ENCODE data around the gene EPHA4.
A peak's percentile ranks its signal among the peaks of the same experiment; 100 is the strongest.

Gene EPHA4

DNA sequence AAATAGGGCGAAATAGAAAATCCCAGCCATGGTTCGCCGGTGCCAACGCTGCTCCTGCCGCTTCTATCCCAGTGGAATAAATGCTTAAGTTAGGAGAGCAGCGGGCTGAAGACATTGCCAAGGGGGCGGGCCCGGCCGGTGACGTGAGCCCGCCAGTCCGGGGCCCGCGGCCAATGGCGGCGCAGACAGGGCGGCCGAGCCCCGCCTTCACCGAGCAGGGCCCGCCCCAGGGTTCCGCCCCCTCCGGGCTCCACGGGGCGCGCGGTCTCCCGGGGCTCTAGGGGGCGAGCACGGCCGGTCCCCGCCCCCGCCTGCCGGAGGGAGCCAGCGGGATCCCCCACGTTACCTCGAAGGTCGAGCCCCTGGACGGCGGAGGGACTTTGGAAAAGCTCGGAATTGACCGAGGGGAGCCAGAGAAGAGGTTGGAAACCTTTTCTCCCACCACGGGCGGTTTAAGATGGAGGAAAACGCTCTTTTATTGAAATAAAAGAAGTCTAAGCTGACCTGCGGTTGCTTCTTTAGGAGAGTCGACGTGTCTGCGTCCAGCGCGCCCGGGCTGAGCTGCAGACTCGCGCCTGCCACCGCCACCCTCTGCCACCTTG is at the start of gene EPHA4:
TSS of gene EPHA4 (minus strand) at position 86 of the 602 bp plus-strand sequence. CDS start at position 30, 56 bp downstream.
- peak; percentile 92 for DNase-seq

- DNase-seq, result no peak
Observed at GRCh38 chr2:221618007-221618406, 45.9 kb upstream of the EPHA4 start.

GRCh38 chr2:221616561-221616960 is 44.5 kb upstream of the EPHA4 start:
- no peak for DNase-seq

DNA sequence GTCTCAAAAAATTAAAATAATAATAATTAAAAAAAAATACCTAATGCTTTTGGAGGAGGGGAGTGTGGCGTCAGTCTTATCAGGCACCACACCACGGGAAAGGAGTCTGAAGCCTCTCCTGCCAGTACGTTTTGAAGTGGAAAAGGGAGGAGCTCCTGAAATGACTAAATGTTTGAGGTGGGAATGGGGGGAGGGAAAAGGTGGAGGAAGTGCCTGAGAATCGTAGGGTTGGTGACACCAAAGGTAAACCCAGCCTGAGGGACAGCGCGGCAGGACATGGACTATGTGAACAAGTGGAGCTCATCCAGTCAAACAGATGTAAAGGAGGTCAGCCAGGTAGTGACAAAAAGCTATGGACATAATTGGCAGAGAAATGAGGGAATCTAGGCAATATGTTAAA is 42.2 kb upstream of the EPHA4 start:
- no peak for DNase-seq

DNA sequence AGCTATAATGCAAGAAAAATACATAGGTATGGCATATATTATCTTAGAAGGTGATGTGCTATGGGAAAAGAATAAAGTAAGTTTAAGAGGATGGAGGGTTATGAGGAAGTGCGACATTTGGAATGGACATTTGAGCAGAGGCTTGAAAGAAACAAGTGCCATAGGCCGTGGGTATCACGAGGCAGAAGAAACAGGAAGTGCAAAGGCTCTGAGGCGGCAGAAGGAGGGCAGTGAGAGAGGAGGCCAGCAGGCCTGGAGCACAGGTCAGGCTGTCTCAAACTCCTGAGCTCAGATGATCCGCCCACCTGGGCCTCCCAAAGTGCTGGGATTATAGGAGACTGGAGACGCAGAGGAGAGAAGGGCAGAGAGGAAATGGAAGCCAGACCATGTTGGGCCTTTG is 40.7 kb upstream of the EPHA4 start:
- DNase-seq, result no peak

DNA sequence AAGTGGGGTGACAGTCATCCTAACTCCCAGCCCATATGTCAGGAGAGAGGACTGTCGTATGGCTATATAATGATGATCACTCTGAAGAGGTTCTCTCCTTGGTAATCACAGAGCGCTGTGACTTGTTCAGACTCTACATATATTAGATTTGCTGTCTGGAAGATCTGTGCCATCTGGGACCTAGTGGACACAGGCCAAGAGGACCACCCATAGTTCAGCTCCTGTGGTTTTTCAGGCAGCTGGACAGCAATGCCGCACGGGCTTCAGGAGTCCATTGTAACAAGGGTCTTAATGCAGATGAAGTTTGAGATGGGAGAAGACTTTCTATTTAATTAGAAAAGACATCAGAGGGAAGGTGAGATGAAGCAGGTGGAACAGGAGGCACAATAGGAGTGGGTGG is 40.1 kb upstream of the EPHA4 start:
- no peak for DNase-seq

DNA sequence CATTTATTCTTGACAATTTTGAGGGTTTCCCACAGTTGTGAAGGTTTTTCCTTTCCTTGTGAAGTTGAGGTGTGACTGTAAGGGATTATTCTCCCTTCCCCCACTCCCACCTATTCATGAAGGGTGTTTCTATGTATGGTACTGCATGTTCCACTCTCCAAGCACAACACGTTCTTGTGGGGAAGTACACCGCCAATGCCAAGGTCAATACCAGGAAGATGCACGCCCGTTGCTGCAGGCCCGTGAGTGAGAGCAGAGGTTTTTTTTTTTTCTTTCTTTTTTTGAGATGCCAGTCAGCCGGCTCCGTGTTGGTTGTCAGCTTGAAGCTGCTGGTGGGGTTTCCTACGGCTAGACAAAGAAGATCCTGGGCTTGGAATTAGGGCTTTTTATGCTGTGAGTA is 38.6 kb upstream of the EPHA4 start:
- DNase-seq, result no peak

DNA sequence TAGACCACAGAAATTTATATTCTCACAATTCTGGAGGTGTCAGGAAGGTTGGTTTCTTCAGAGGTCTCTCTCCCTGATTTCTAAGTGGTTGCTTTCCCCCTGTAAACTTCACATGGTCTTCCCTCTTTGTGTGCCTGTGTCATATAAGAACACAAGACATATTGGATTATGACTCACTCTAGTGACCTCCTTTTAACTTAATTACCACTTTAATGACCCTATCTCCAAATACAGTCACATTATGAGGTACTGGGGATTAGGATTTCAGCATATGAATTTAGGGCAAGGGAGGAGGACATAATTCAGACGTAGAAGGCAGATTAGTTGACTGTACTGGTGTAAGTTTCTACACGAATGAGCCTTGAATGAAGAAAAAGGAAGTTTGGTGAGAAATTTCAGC is 38.2 kb upstream of the EPHA4 start:
- DNase-seq, result no peak

DNA sequence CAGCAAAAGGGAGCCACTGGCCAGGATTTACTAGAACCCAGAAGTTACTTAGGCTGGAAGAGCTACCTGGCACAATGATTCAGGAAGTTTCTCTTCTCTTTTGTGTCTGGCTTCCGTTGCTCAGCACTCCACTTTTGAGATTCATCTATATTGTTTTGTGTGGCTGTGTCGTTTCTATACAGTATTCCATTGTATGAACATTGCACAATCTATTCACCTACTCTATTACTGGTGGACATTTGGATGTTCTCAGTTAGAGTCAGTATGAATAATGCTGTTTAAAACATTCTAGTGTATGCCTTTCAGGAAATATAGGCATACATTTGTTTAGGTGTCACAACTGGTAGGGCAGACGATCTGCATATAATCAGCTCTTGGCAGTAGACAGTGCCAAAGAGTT is 36.3 kb upstream of the EPHA4 start:
- DNase-seq, result no peak

DNA sequence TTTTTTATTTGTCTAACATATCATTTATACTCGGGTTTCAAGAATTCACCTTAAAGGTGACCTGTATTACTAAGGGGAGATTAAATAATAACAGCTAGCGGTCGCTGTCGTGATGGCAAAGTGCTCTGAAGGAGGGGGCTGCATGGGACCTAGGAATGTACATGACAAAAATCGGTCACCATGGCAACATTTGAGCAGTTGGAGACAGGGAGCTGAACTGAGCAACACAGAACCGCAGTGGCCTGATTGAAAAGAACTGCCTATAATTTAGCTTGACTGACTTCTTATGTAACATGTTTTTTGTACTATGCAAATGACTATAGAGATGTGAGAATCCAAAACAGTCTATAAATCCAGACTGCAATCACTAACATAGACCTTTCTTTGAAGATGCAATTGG is 34.3 kb upstream of the EPHA4 start:
- no peak for DNase-seq

DNA sequence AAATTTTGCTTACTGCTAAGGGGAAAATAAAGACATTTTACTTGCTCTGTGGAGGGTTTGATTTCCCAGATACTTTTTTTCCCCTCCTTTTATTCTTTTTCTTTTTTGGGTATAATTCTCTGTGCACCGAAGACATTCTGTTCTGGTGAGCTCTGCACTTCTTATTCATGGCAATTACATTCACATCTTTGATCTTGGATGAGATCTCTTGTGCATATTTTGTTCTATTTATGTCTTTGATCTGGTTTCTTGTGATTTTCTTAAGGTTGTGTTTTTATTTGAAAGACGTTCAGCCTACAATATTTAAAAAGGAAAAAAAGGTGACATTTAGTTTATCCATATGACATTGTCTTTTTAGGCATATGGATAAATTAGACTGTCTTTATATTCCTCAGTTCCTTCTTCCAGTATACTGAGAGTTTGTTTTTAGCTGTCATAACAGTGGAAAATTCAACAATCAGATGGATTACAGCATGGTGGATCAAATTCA is 33.7 kb upstream of the EPHA4 start:
- DNase-seq, result no peak

- DNase-seq, result no peak
Observed at GRCh38 chr2:221602938-221603337, 30.8 kb upstream of the EPHA4 start.

- no peak for DNase-seq
Observed at GRCh38 chr2:221601376-221601775, 29.3 kb upstream of the EPHA4 start.

GRCh38 chr2:221600388-221600787 is 28.3 kb upstream of the EPHA4 start:
- no peak for DNase-seq

DNA sequence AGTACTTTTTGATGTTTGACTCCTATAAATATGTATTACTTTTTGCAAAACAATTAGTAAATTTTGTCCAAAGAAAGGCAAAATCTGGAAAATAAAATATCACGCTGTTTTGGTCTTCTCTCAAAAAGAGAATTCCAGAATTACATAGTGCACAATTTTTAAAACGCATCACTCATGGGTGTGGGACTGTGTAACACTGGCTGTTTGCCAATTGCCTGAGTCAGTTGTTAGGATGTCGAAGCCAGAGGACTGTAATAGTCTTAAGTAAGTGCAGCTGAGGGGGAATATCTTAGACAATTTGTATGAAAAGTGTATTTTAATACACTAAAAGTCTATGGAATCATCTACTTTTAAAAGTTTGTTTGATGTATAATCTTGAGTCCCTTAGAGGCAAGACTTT is 24.1 kb upstream of the EPHA4 start:
- DNase-seq, result no peak

- no peak for DNase-seq
Observed at GRCh38 chr2:221590861-221591365, 18.8 kb upstream of the EPHA4 start.

DNA sequence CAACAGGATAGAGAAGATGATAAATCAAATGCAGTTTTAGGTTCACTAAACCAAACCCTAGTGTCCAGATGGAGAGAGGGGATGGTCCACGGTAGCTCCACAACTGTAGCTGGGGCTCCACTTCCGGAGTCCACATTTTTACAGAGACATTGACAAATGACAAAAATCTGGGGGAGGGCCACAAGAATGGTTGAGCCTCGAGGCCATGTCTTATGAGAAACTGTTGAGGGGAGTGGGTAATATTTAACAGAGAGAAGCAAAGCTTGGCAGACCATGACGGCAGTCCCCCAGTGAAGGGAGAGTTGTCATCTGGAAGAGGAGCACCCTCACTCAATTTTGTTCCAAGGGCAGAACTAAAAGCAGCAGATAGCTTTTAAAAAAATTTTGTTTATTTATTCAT is 17.6 kb upstream of the EPHA4 start:
- no peak for DNase-seq

DNA sequence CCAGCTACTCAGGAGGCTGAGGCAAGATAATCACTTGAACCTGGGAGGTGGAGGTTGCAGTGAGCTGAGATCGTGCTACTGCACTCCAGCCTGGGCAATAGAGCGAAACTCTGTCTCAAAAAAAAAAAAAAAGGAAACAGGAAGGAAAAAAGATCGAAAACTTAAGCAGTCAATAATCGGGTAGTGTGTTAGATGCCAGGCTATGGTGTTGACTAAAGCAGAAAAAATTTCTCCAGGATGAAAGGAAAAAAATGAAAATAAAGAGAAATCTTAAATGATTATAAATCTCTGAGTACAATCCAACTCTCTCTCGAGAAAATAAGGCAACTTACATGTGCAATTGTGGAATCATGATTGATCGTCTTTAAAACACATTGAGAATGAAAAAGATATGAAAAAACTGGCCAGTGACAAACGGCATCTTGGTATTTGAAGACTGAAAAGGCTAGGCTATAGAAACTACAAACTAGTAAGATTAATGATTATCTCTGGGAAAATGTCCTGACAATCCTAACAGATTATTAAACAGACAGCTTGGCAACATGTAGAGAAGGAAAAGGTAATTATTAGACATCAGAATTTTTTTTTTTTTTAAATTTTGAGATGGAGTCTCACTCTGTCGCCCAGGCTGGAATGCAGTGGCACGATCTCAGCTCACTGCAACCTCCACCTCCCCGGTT is 16.3 kb upstream of the EPHA4 start:
- DNase-seq, result no peak

DNA sequence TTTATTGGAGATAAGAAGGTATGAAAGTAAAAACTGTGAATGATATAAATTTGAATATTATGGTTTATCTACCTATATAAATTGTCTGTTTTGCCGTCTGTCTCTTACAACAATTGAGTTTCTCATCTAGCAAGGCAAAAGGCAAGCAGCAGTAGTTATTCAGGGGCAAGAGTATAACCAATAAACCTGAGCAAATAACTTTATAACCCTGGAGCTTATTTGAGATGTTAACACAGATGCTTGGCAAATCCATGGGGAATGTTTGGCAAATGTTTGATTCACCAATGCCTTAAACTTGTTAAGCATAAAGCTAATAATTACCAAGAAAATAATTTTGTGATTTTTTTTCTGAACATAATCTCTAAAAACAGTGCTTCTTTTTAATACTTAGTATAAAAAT is 9.9 kb upstream of the EPHA4 start:
- no peak for DNase-seq

DNA sequence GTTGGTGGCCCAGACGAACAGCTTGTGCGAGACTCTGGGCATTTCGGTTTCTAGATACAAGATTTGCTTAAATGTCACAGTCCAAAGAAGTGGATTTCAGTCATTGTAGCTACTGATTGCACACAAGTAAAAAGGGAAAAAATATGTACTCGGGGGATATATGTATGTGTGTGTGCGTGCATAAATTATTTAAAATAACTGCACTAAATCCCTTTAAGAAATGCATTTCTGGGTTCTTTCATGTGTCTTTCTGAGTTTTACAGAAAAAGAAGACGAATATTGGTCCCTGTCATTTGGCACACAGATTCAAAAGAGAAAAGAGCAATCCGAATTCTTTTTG is 2.1 kb upstream of the EPHA4 start:
- DNase-seq, result no peak

DNA sequence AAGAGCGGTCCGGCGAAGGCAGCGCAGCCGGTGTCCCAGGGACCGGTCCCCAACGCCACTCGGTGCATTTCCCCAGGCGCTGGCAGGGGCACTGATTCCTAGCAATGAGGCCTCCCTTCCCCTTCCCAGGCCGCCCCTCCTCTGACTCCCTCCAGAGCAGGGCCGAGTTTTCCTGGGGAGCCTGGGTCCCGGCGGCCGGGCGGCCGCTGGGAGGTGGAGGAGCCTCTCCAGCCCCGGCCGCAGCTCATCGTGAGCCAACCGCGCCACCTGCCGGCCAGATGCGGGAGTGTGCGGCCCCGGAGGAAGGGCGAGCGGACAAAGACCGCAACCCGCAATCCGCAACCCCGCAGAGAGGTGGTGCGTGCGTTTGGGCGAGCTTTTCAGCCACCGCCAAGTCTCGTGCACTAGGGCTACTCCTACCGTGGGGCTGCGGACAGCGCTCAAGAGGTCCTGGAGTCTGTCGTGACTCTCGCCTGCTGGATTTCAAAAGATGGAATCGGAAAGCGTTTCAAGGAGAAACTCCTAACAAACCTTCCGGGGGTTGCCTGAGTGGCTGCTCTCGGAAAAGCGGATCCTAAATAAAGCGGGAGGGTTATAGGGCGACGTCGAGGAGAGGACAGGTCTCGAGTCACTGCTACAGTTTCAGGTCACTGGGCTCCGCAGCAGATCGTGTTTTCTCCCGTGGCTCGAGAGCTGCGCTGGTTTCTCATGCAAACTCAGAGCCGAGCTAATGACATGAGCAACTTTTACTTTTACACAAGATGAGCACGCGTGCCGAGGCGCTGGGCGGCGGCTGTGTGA is 1.5 kb upstream of the EPHA4 start:
- DNase-seq, result peak; percentile 94

- no peak for DNase-seq
Observed at GRCh38 chr2:221572821-221573429, 821 bp upstream of the EPHA4 start.

- peak; percentile 76 for DNase-seq
Observed at GRCh38 chr2:221571551-221572218, 419 bp downstream of the EPHA4 start.

Data from islet precursor cell (in vitro differentiated cells).